HPDE6-E6E7 (cell line): ENCODE measurements around the gene PHACTR3.

Experiments used
- DNase-seq: peaks from one replicate; pipeline ENCODE4 v3.0.0; 2011; ENCODE audit warnings: missing footprints; ENCODE audit errors: extremely low spot score

PHACTR3 gene

DNA sequence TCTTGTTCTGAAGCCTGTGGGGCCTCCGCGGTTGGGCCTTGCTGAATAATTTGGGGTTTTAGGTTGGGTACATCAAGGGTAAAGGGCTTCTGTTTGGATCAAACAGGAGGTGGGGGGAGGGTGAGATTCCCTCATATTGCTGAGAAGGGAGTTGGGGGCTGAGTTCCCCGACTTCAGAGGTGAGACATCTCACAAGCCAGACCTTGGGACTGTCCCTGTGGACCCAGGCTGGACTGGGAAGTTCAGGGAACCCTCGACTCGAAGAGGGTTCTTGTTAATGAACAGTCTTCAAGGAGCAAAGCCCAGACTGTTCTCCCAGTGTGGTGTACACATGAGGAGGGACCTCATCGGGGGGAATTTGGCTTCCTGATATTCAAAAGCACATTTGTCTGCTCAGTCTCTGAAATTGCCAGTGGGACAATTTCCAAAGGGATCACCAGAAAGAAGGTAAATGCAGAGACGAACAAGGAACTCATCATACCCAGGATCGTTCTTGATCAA lies 210.6 kb downstream of the PHACTR3 start:
- DNase-seq: no peak

DNA sequence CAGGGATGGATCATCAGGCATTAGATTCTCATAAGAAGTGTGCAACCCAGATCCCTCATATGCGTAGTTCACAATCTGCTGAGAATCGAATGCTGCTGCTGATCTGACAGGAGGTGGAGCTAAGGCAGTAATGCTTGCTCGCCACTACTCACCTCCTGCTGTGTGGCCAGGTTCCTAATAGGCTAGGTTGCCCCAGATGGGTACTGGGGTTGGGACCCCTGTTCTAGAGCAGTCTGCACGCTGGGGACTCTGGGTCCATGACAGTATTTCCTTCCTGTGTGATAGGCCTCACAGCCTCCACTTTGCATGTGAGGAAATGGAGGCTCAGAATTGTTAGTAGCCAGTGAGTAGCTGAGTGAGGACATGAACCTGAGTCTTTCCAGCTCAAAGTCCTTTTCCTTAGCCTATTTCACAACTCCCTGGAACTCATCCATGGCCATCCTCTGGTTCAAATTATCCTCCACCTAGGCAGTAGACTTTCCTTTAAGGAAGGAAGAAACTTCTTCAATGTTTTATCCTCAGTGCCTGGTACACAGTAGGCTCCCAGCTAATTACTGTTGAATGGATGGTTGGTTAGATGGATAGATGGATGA lies 211.9 kb downstream of the PHACTR3 start:
- no peak for DNase-seq

DNA sequence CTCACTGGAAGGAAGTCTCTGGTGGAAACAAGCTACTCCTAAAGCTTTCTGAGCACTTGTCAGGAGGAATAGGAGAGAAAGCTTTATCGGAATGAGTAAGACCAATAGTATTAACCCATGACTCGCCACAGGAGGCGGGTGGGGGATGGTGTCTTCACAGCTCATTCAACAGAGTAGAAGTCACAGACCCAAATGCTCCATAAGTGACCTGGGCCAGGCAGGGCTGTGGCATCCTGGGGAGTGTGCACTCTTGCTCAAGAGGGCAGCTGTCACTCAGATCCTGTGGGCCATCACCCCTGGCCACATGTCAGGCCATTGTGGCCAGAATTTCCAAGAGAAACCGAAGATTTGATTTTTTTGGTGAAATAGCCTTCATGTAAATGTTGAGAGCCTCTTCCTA lies 213.1 kb downstream of the PHACTR3 start:
- DNase-seq: no peak

DNA sequence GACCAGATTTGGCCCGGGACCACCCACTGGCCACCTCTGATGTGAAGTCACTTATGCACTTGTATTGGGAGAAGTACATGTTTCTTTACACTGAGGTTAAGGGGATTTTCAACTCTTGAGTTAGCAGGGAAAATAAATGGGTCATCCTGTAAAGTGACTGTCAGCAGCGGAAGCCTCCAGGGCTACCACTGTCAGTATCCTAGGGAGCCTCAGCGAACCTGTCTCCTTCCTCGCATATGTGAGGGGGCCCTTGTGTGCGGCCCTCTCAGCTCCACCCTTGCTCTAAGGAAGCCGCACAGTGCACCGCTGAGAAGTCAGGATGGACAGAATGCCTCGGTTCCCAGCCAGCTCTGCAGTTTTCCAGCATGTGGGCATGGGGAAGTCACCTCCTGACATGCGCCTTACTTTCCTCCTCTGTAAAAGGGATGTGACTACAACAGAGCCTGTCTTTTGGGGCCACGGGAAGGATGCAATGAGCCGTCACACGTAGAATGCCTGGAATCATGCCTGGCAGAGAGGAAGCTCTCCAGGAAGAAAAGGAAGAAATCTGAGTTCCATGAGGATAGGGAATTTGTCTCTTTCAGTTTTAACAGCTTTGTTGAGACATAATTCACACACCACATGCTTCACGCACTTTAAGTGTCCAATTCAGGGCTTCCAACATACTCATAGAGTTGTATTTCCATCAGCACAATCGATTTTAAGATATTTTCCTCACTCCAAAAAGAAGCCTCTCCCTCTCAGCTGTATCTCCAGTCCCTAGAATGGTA lies 213.7 kb downstream of the PHACTR3 start:
- no peak for DNase-seq

DNA sequence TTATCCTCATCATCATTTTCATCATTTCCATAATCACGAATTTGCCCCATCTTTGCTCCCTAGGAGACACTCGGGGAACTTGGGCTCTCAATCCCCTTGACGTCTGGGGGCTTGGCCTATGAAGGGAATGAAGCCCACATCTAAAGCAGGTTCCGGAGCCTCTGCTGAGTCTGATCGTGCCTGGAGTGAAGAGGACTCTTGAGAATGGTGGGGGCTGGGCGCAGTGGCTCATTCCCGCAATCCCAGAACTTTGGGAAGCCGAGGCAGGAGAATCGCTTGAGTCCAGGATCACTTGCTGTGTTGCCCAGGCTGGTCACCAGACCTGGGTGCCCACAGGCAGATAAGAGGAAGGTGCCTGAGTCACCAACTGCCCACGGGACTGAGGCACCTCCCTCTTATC lies 214.6 kb downstream of the PHACTR3 start:
- DNase-seq: no peak

DNA sequence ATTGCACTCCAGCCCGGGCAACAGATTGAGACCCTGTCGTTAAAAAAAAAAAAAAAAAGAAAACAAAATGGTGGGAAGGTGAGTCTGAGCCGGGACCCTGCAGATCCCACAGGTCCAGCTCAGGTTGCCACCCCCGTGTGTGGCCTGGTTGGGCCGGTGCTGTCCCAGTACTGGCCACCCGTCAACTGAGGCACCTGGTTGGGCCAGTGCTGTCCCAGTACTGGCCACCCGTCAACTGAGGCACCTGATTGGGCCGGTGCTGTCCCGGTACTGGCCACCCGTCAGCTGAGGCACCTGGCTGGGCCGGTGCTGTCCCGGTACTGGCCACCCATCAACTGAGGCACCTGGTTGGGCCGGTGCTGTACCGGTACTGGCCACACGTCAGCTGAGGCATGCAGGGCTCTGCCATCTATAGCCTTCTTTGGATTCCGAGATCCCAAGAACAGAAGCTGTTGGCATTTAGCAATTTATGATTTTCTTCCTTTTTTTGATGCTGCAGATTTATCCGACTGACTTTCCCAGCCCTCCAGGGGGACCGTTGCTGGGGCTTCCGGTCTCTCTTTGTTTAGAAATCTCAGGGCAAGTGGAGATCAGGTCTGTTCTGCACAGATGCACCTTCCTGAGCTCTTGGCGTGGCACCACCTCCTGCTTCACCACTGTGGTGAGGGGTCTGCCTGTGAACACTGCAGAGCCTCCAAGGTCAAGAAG lies 215.3 kb downstream of the PHACTR3 start:
- DNase-seq: no peak

DNA sequence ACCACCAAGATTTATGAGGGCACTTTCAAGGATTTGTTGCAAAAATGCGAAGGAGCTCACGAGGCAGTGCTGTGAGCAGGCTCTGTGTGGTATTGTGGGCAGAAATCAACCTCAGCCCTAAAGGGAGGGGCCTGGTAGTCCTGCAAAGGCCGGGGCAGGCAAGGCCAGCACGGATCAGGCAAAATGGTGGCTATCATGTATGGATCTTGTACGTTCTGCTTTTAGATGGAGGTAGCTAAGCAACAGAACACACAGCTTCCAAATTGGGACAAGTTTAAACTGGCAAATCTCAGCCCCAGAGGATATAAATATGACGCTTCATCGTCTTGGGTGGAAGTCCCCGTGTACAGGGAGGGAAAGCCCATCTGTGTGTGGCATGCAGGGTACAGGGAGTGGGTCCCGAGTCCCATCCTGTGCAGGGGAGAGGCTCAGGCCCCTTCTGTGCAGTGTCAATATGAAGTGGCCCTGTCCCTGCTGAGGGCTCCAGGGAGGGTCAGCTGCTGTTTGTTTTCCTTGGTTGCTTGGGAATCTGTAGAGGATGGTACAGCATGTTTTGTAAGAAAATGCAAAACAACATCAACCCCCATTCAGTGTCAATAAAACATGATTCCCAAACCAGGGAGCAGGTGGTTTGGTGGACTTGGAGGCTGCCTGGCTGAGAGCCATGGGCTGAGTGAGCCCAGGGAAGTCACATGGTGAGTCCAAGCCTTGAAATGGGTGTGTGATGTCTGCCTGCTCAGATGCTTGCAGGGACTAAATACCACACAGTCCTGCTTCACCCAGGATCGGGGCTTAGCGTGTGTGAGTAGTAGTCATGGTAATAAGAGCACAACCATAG lies 216.1 kb downstream of the PHACTR3 start:
- DNase-seq: peak; percentile 72

DNA sequence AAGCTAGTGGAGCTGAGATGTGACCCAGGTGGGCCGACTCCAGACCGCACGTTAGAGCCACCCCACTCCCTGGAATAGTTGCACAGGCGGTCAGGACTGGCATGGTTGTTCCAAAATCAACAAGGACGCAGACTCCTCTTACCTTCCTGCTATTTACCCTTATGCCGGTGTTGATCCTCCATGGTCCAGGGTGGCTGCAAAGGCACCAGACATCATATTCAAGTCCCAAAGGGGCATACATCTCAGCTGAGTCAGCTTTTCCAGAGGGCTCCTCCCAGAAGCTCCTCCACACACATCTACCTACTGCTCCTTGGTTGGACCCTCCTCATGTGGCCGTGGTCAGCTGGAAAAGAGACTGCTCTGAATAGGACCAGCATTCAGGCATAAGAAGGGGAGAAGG lies 216.9 kb downstream of the PHACTR3 start:
- DNase-seq: no peak

DNA sequence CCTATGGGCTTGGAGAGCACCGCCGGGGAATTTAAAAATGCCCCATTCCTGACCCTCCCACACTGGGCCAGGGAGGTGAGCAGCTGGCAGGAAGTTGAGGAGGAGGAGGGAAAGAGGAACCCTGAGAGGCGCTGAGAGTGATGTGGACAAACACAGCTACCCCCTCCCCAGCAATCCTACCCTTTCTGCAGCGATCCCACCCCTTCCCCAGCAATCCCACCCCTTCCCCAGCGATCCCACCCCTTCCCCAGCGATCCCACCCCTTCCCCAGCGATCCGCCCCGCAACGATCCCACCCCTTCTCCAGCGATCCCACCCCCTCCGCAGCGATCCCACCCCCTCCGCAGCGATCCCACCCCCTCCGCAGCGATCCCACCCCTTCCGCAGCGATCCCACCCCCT lies 217.4 kb downstream of the PHACTR3 start:
- no peak for DNase-seq

DNA sequence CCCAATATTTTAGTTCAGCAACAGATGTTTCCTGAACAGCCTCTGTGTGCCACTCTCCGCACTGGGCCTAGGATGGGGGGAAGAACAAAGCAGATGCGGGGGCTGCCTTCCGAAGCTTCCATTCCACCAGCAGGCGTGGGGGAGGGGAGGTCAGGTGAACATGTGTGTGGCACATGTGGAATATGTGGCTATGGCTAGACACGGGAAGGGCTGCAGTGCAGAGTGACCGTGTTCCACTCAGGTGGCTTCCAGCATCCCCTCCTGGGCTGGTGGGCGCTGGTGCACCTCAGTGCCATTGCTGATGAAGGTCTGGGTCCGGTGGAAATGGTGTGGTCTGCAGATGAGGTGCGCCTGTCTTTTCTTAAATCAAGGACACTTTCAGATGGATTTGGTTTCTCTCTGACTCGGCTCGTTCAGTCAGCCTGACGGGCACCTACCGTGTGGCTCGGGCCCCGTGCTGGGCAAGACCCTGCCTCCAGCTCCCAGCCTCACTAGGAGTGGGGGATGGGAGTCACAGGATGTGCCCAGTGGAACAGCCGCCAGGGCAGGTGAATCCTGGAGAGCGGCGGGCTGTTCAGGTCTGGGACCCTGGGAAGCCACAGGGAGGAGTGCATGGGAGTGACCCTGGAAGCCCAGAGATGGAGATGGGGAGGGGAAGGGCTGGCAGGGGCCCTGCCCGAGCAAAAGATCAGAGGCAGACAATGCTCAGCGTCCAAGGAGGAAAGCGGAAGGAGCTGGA lies 218.1 kb downstream of the PHACTR3 start:
- no peak for DNase-seq

DNA sequence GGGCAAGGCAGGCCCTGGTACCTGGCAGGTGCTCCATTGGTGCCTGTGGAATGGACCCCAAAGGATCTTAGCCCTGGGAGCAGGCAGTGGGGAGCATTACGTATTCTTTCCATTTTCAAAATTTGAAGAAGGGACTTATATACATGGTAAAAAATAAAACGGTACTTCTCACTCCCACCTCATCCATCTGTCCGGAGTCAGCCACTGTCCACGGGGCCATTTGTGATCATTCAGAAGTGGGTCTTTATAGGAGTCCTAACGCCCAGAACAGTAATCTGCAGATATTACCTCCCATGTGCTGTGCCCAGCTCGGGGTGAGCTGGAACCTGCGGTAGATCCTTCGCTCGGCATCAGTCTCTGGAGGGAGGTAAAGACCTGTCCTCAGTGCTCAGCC lies 218.7 kb downstream of the PHACTR3 start:
- DNase-seq: no peak

DNA sequence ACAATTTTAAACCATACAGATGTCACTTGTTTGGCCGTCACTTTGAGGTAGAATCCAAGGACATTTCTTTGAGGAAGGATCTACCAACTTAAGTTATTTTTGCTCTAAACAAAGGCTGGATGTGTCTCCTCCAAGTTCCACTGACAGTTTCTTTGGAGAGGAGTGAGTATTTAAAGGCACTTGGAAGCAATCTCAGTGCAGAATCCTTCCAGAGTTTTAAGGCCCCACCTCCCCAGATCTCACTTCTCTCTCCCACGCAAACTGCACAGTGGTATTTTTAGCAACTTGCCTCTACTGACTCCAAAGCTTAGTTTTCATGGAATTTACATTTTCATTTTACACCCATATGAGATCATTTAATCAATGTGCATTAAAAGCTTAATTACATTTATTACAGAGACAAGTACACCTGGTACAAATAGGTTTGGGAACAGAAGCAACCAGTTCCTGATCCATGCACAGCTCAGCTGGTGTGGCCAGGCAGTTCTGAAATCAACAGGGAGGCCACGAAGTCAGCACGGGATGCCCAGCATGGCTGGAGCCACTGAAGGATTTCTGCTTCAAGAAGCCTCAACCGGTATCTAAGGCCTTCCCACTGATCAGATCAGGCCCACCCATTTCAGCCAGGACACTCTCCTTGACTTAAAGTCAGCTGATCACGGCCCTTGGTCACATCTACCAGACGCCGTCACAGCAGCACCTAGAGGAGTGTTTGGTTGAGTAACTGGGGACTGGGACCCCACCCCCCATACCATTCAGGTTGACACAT lies 219.3 kb downstream of the PHACTR3 start:
- DNase-seq: no peak

DNA sequence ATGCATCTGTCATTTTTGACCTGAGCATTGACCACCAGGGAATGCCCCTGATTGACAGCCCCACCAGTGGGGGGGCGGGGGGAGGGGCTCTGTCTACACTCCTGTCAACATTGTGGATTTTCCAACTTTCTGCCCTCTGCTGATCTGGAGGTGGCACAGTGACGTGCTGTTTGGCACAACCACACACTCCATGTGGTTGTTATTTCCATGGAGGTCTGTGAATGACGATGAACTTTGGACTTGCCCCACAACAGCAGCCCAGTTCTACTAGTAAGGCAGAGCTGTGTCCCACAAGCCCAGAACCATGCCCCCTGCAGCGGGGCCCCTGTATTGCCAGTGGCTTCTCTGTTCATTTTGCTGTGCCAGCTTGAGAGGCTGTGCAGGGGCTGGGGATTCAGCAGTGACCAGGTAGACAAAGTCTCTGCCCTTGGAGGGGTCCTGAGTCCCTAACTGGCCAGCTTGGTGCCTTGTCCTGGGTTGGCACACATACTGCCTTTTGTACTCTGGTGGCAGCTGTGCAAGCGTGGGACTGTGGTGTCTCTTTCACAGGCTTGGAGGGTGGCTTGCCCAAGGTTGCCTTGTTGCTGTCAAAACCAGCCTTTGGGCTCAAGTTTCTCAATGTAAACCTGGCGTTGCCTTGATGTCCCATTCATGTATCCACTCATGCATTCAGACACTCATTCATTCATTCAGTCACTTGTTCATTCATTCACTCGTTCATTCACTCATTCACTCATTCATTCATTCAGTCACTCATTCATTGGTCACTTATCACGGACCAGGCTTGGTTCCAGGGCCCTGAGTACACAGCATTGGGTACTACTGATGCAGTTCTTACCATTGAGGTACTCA lies 220.6 kb downstream of the PHACTR3 start:
- DNase-seq: no peak

DNA sequence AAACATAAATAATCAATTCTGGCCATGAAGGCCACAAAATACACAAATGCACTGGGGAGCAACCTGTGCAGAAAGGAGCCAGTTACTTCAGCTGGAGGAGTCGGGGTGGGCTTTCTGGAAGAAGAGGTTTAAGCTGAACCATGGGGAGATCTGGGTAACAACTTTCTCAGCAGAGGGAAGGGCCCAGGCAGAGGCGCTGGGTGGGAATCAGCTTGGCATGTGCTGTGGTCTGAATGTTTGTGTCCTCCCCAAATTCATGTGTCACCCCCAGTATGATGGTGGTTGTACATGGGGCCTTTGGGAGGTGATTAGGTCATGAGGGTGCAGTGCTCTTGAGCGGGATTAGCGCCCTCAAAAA lies 221.2 kb downstream of the PHACTR3 start:
- no peak for DNase-seq

DNA sequence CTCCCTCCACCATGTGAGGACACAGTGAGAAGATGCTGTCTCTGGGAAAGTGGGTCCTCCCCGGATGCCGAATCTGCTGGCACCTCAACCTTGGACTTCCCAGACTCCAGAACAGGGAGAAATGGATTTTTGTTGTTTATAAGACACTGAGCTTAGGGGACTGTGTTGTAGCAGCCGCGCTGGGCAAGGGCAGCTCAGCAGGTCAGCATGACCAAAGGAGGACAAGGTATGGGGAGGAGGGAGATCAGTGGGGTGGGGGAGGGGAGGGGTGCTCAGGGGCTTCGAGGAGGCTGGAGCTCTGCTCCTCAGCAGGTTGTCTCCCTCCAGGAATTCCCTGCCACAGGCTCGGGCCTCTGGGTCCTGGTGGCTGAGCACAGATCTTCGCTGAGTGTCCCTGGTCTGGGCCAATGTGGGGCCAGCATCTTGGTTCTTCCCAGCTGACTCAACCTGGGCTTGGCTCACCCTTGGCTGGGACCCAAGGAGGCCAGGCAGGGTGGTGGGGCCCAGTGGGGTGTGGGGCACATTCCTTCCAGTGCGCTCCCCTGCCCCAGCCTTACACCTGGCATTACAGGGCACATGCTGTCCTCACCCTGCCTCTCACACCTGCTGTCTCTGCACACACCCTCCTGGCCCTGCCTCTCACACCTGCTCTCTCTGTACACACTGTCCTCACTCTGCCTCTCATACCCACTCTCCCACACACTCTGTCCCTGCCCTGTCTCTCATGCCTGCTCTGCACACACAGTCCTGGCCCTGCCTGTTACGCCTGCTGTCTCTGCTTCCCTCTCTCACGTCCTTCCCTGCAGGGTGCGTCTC lies 221.8 kb downstream of the PHACTR3 start:
- peak; percentile 98 for DNase-seq

DNA sequence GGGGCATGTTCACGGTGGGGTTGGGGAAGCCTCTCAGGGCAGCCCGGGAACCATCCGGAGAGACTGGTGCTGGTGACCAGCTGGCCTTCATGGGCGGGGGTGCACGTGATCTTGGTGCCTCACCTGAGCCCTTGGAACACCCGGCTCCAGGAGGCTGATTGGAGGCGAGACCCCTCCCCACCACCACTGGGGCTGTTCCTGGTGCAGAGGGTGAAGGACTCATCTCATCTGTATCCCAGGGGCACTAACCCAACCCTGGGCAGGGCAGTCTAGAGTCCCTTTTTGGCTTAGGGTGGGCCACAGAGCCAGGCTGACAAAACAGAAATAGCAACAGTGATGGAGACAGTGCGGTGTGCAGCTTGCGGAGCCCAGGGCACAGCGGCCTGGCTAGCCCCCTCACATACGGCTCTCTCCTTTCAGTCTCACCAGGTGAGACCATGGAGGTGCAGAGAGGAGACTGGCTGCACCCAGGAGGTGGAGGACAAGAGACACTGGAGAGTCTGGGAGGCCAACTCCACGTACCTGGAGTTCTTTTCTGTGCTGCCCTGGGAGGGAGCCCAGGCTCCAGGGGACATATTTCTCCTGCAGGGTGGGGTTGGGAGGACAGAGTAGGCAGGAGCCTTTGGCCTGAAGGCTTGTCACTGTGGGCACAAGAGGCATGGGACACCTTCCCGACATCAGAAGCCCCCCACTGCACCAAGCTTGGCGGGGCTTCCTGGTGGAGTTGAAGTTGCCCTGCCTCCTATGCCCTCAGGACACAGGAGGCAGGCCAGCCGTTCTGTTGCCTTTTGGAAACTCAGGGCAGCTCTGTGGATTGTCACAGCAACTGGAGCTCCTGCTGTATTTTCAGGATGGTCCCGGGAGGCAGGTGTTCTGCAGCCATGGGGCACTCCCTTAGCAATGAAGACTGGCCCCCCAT lies 223.1 kb downstream of the PHACTR3 start:
- DNase-seq: no peak
